ENCODE measurements around the gene PTPN11. TPM values are rescaled to one million over a fixed set of nuclear protein-coding genes. Genes with fewer than 3 reads are reported as not detected.

Gene PTPN11
- total RNA-seq, 4 donors from 2014 or later = 90.6 to 136 (median 110) TPM

GRCh38 chr12:112533528-112533927 is 114.8 kb downstream of the PTPN11 start:
- no peaks in the 10 kb centered on the region for H3K27me3 ChIP-seq
- H3K4me1 ChIP-seq = no peaks in the 10 kb centered on the region
- 53 to 69% methylated on average over 7 of the region's 7 CpGs for WGBS, 2 donors
- H3K27ac ChIP-seq = no peak overlapping the region
- TF ChIP-seq EP300 (IDR thresholded peaks at IDR 0.05) (no peak), CTCF (IDR thresholded peaks at IDR 0.05) (no peak), POLR2A (IDR thresholded peaks at IDR 0.05) (no peak)
- H3K4me3 ChIP-seq = no peak overlapping the region
- H3K9me3 ChIP-seq = peaks cover 0 to 13% (median 0%) of the 10 kb centered on the region in 4 donors
- no peak for DNase-seq (ENCODE audit: low spot score in 2 of 2)
- no peaks in the 10 kb centered on the region for H3K36me3 ChIP-seq

GRCh38 chr12:112535017-112535416 is 116.3 kb downstream of the PTPN11 start:
- peaks cover 0 to 3% of the 10 kb centered on the region in 2 donors for H3K27me3 ChIP-seq
- no peak overlapping the region for H3K4me3 ChIP-seq
- H3K36me3 ChIP-seq = no peaks in the 10 kb centered on the region
- H3K27ac ChIP-seq = no peak overlapping the region
- no peaks in the 10 kb centered on the region for H3K4me1 ChIP-seq
- TF ChIP-seq POLR2A (IDR thresholded peaks at IDR 0.05) = no peak
- no peak for TF ChIP-seq CTCF (IDR thresholded peaks at IDR 0.05)
- TF ChIP-seq EP300 (IDR thresholded peaks at IDR 0.05) = no peak
- no peak for DNase-seq (ENCODE audit: low spot score in 2 of 2)
- H3K9me3 ChIP-seq = peaks cover 0 to 13% (median 0%) of the 10 kb centered on the region in 4 donors
- 84 to 88% methylated on average over 6 of the region's 6 CpGs for WGBS, 2 donors

- no peak overlapping the region for H3K4me3 ChIP-seq
- no peaks in the 10 kb centered on the region for H3K4me1 ChIP-seq
- H3K9me3 ChIP-seq = peaks cover 0 to 13% (median 0%) of the 10 kb centered on the region in 4 donors
- WGBS, 2 donors = 74 to 84% methylated on average over 6 of the region's 6 CpGs
- H3K36me3 ChIP-seq = no peaks in the 10 kb centered on the region
- no peak for DNase-seq (ENCODE audit: low spot score in 2 of 2)
- H3K27ac ChIP-seq = no peak overlapping the region
- H3K27me3 ChIP-seq = peaks cover 0 to 3% of the 10 kb centered on the region in 2 donors
- TF ChIP-seq CTCF (IDR thresholded peaks at IDR 0.05) = no peak
- TF ChIP-seq POLR2A (IDR thresholded peaks at IDR 0.05) = no peak
- TF ChIP-seq EP300 (IDR thresholded peaks at IDR 0.05) = no peak
Measured at GRCh38 chr12:112535637-112536366, 117.1 kb downstream of the PTPN11 start.

- Histone ChIP-seq H3K27me3 (peaks cover 0 to 3% of the 10 kb centered on the region in 2 donors), H3K36me3 (no peaks in the 10 kb centered on the region), H3K4me3 (no peak overlapping the region), H3K4me1 (no peaks in the 10 kb centered on the region), H3K9me3 (peaks cover 0 to 8% (median 0%) of the 10 kb centered on the region in 4 donors), H3K27ac (no peak overlapping the region)
- DNase-seq (ENCODE audit: low spot score in 2 of 2) = no peak
- TF ChIP-seq CTCF (IDR thresholded peaks at IDR 0.05) (no peak), POLR2A (IDR thresholded peaks at IDR 0.05) (no peak), EP300 (IDR thresholded peaks at IDR 0.05) (no peak)
- 83 to 85% methylated on average over 6 of the region's 6 CpGs for WGBS, 2 donors
Measured at GRCh38 chr12:112536367-112536730, 117.6 kb downstream of the PTPN11 start.

GRCh38 chr12:112537710-112538396 is 119.1 kb downstream of the PTPN11 start:
- WGBS, 2 donors = 39 to 51% methylated on average over 3 of the region's 3 CpGs
- Histone ChIP-seq H3K27ac (no peak overlapping the region), H3K4me1 (no peaks in the 10 kb centered on the region), H3K9me3 (peaks cover 0 to 6% (median 0%) of the 10 kb centered on the region in 4 donors), H3K4me3 (no peak overlapping the region), H3K36me3 (no peaks in the 10 kb centered on the region), H3K27me3 (peaks cover 0 to 3% of the 10 kb centered on the region in 2 donors)
- no peak for TF ChIP-seq POLR2A (IDR thresholded peaks at IDR 0.05)
- no peak for TF ChIP-seq EP300 (IDR thresholded peaks at IDR 0.05)
- no peak for TF ChIP-seq CTCF (IDR thresholded peaks at IDR 0.05)
- DNase-seq (ENCODE audit: low spot score in 2 of 2) = no peak

Data from tibial nerve (tissue), 4 donors.